H9 (cell line): ENCODE results near the gene OR2L3. TPM values are rescaled to one million over a fixed set of nuclear protein-coding genes. Genes with fewer than 3 reads are reported as not detected.

Experiments
- DNase-seq: peaks from one replicate; pipeline ENCODE4 v3.0.0-alpha.2; 2017
- H2AFZ ChIP-seq: one replicate; pipeline ENCODE4 v1.6.1; 2013; ENCODE audit warnings: mild to moderate bottlenecking, low read length, control low read depth, moderate library complexity
- H2AK5ac ChIP-seq: 2 replicates; pipeline ENCODE4 v1.6.1; 2013; ENCODE audit warnings: low read length, control low read depth, mixed read lengths; ENCODE audit not compliant: insufficient read length
- H2BK120ac ChIP-seq: one replicate; pipeline ENCODE4 v1.6.1; 2013; ENCODE audit warnings: low read depth, mild to moderate bottlenecking, low read length, control low read depth, inconsistent platforms; ENCODE audit not compliant: poor library complexity, severe bottlenecking
- H2BK12ac ChIP-seq: 2 replicates; pipeline ENCODE4 v1.6.1; 2013; ENCODE audit warnings: low read length, control low read depth, mixed read lengths, low read depth; ENCODE audit not compliant: insufficient read length
- H2BK15ac ChIP-seq: 2 replicates; pipeline ENCODE4 v1.6.1; 2013; ENCODE audit warnings: low read depth, low read length, control low read depth
- H2BK20ac ChIP-seq: one replicate; pipeline ENCODE4 v1.6.1; 2013; ENCODE audit warnings: low read depth, mild to moderate bottlenecking, low read length, control low read depth, inconsistent platforms; ENCODE audit not compliant: poor library complexity, severe bottlenecking
- H2BK5ac ChIP-seq: 2 replicates; pipeline ENCODE4 v1.6.1; 2013; ENCODE audit warnings: low read length, control low read depth, mixed read lengths; ENCODE audit not compliant: insufficient read length
- H3K14ac ChIP-seq: 2 replicates; pipeline ENCODE4 v1.6.1; 2013; ENCODE audit warnings: low read length, control low read depth; ENCODE audit not compliant: insufficient read depth
- H3K18ac ChIP-seq: 2 replicates; pipeline ENCODE4 v1.6.1; 2013; ENCODE audit warnings: low read depth, mild to moderate bottlenecking, mixed read lengths, low read length, control low read depth; ENCODE audit not compliant: insufficient read length
- H3K23ac ChIP-seq: 2 replicates; pipeline ENCODE4 v1.6.1; 2013; ENCODE audit warnings: low read length, control low read depth, mixed read lengths, low read depth; ENCODE audit not compliant: insufficient read length
- H3K23me2 ChIP-seq: 2 replicates; pipeline ENCODE4 v1.6.1; 2013; ENCODE audit warnings: low read depth, mild to moderate bottlenecking, mixed read lengths, low read length, control low read depth; ENCODE audit not compliant: insufficient read length, poor library complexity, severe bottlenecking
- H3K27ac ChIP-seq: 2 replicates; pipeline ENCODE4 v1.5.1; 2013; ENCODE audit warnings: low read length, control low read depth, mixed read lengths, low read depth; ENCODE audit not compliant: insufficient read length
- H3K27me3 ChIP-seq: 2 replicates; pipeline ENCODE4 v1.6.1; 2013; ENCODE audit warnings: low read length, control low read depth, inconsistent platforms; ENCODE audit not compliant: insufficient read depth
- H3K4ac ChIP-seq: 2 replicates; pipeline ENCODE4 v1.6.1; 2013; ENCODE audit warnings: low read depth, mild to moderate bottlenecking, control low read depth, inconsistent platforms, low read length, moderate library complexity
- H3K4me1 ChIP-seq: 2 replicates; pipeline ENCODE4 v1.6.1; 2013; ENCODE audit warnings: low read length, control low read depth, inconsistent platforms; ENCODE audit not compliant: insufficient read depth
- H3K4me2 ChIP-seq: 2 replicates; pipeline ENCODE4 v1.6.1; 2013; ENCODE audit warnings: low read length, control low read depth, mixed read lengths; ENCODE audit not compliant: insufficient read length, insufficient read depth
- H3K56ac ChIP-seq: 2 replicates; pipeline ENCODE4 v1.6.1; 2013; ENCODE audit warnings: low read depth, mild to moderate bottlenecking, mixed read lengths, low read length, control low read depth; ENCODE audit not compliant: insufficient read length
- H3K79me1 ChIP-seq: 2 replicates; pipeline ENCODE4 v1.6.1; 2013; ENCODE audit warnings: low read depth, mild to moderate bottlenecking, moderate library complexity, low read length, control low read depth, inconsistent platforms; ENCODE audit not compliant: insufficient read depth, poor library complexity, severe bottlenecking
- H3K79me2 ChIP-seq: 2 replicates; pipeline ENCODE4 v1.6.1; 2013; ENCODE audit warnings: low read length, control low read depth, inconsistent platforms; ENCODE audit not compliant: insufficient read depth
- H3K9ac ChIP-seq: 2 replicates; pipeline ENCODE4 v1.6.1; 2013; ENCODE audit warnings: low read length, control low read depth, mixed read lengths; ENCODE audit not compliant: insufficient read length; ENCODE audit errors: extremely low read depth
- H3K9me3 ChIP-seq: one replicate; pipeline ENCODE4 v1.6.1; 2013; ENCODE audit warnings: low read depth, low read length, inconsistent platforms; ENCODE audit not compliant: control insufficient read depth
- H3T11ph ChIP-seq: one replicate; pipeline ENCODE4 v1.6.1; 2013; ENCODE audit warnings: mild to moderate bottlenecking, low read length, control low read depth, inconsistent platforms
- H4K20me1 ChIP-seq: one replicate; pipeline ENCODE4 v1.6.1; 2013; ENCODE audit not compliant: control insufficient read depth, insufficient read length, insufficient read depth
- H4K5ac ChIP-seq: 2 replicates; pipeline ENCODE4 v1.6.1; 2013; ENCODE audit warnings: low read depth, mild to moderate bottlenecking, mixed read lengths, low read length, control low read depth; ENCODE audit not compliant: insufficient read length
- H4K8ac ChIP-seq: replicated peaks from 2 replicates; pipeline ENCODE4 v1.6.1; 2013; ENCODE audit warnings: low read length, control low read depth, mixed read lengths, low read depth; ENCODE audit not compliant: insufficient read length
- H4K91ac ChIP-seq: 2 replicates; pipeline ENCODE4 v1.6.1; 2013; ENCODE audit warnings: low read depth, mild to moderate bottlenecking, moderate library complexity, mixed read lengths, low read length, control low read depth; ENCODE audit not compliant: insufficient read length
- H3K27ac Mint-ChIP-seq, 3 experiments: 2 replicates in 2 of 3; 3 replicates in 1 of 3; pipeline ENCODE4 v1.8.0; 2020 to 2021; ENCODE audit warnings: mixed read lengths in 3 of 3, mild to moderate bottlenecking in 1 of 3, moderate library complexity in 1 of 3
- H3K27me3 Mint-ChIP-seq: 2 replicates; pipeline ENCODE4 v1.8.0; 2021; ENCODE audit warnings: low read depth, mild to moderate bottlenecking, moderate library complexity, mixed read lengths
- H3K36me3 Mint-ChIP-seq, 3 experiments: 2 replicates in 2 of 3; 3 replicates in 1 of 3; pipeline ENCODE4 v1.8.0; 2020 to 2021; ENCODE audit warnings: low read depth in 3 of 3, mixed read lengths in 3 of 3; ENCODE audit not compliant: insufficient read depth in 1 of 3
- H3K4me1 Mint-ChIP-seq, 2 experiments: 2 replicates each; pipeline ENCODE4 v1.8.0; 2020; ENCODE audit warnings: mixed read lengths in 2 of 2
- H3K4me3 Mint-ChIP-seq, 2 experiments: 2 replicates in 1 of 2; 3 replicates in 1 of 2; pipeline ENCODE4 v1.8.0; 2020 to 2021; ENCODE audit warnings: mild to moderate bottlenecking in 2 of 2, mixed read lengths in 2 of 2, moderate library complexity in 1 of 2
- H3K9me3 Mint-ChIP-seq, 2 experiments: 2 replicates in 1 of 2; 3 replicates in 1 of 2; pipeline ENCODE4 v1.8.0; 2020; ENCODE audit warnings: mild to moderate bottlenecking in 2 of 2, mixed read lengths in 2 of 2, moderate library complexity in 1 of 2
- CTCF ChIP-seq: fragments of 200-600 bp; sonication (generic); conservative IDR thresholded peaks from 3 replicates; pipeline ENCODE4 v1.8.0; 2021; ENCODE audit warnings: antibody characterized with exemption, mild to moderate bottlenecking
- total RNA-seq: library from RNA; stranded (reverse); gene quantifications from 2 replicates; pipeline ENCODE4 v1.2.1, GENCODE V29; 2021

OR2L3 gene
- total RNA-seq, 1 experiment from 2014 or later = not detected

- Histone ChIP-seq H4K91ac (no peak overlapping the region), H3K9ac (no peak overlapping the region), H3K4me1 (no peaks in the 10 kb centered on the region), H3K14ac (no peak overlapping the region), H3T11ph (no peak overlapping the region), H3K4ac (no peak overlapping the region), H3K27ac (no peak overlapping the region), H2BK120ac (no peak overlapping the region), H3K23ac (no peak overlapping the region), H4K5ac (no peak overlapping the region), H3K79me2 (no peaks in the 10 kb centered on the region), H2BK12ac (no peak overlapping the region), H3K4me2 (no peak overlapping the region), H3K9me3 (peaks cover 42% of the 10 kb centered on the region), H3K18ac (no peak overlapping the region), H2BK20ac (no peak overlapping the region), H4K8ac (no peak overlapping the region), H4K20me1 (no peaks in the 10 kb centered on the region), H3K27me3 (no peaks in the 10 kb centered on the region), H2BK15ac (no peak overlapping the region), H2AK5ac (no peak overlapping the region), H2AFZ (no peak overlapping the region), H3K56ac (no peak overlapping the region), H2BK5ac (no peak overlapping the region), H3K23me2 (no peaks in the 10 kb centered on the region), H3K79me1 (no peaks in the 10 kb centered on the region)
- no peaks in the 10 kb centered on the region for H3K4me1 Mint-ChIP-seq
- H3K36me3 Mint-ChIP-seq = peaks cover 9 to 37% (median 13%) of the 10 kb centered on the region in 3 experiments; a peak in 6 of 7 replicates
- no peak for DNase-seq
- H3K27ac Mint-ChIP-seq = no peak overlapping the region
- H3K9me3 Mint-ChIP-seq = peaks cover 74 to 78% of the 10 kb centered on the region in 2 experiments
- TF ChIP-seq CTCF = no peak
- H3K27me3 Mint-ChIP-seq = no peaks in the 10 kb centered on the region; the same call in 1 of the 2 replicates
- H3K4me3 Mint-ChIP-seq = no peak overlapping the region
Measured at GRCh38 chr1:248054671-248055070, 8.0 kb downstream of the OR2L3 start.
